Activated CD8-positive, alpha-beta T cell treated with anti-CD3 and anti-CD28 coated beads for 36 hours (primary cell): Measurements from ENCODE around the gene DCAKD. TPM values are rescaled to one million over a fixed set of nuclear protein-coding genes. Genes with fewer than 3 reads are reported as not detected.

Source experiments
- ATAC-seq: fragments of 200-7000 bp; cut with Tn5 transposase; one replicate; pipeline ENCODE4 v1.10.0; 2021; ENCODE audit warnings: mild to moderate bottlenecking, moderate library complexity
- CTCF ChIA-PET: fragments of 350-600 bp; sonication (Branson Sonifier 250); formaldehyde crosslinking; loops from one replicate; lab custom pipeline; 2021; ENCODE audit warnings: antibody characterized with exemption; lab: Charles Lee
- POLR2A ChIA-PET: fragments of 350-600 bp; sonication (Branson Sonifier 250); formaldehyde crosslinking; loops from one replicate; lab custom pipeline; 2021; ENCODE audit warnings: antibody characterized with exemption; lab: Charles Lee
- DNase-seq: peaks from one replicate; pipeline ENCODE4 v3.0.0-alpha.2; 2020
- H3K27ac Mint-ChIP-seq: one replicate; pipeline ENCODE4 v1.8.0; 2021; ENCODE audit warnings: mild to moderate bottlenecking, mixed read lengths
- H3K27me3 Mint-ChIP-seq: one replicate; pipeline ENCODE4 v1.8.0; 2021; ENCODE audit warnings: mixed read lengths
- H3K36me3 Mint-ChIP-seq: one replicate; pipeline ENCODE4 v1.8.0; 2021; ENCODE audit warnings: low read depth, mixed read lengths
- H3K4me1 Mint-ChIP-seq: one replicate; pipeline ENCODE4 v1.8.0; 2021; ENCODE audit warnings: low read depth, mixed read lengths
- H3K4me3 Mint-ChIP-seq: one replicate; pipeline ENCODE4 v1.8.0; 2021; ENCODE audit warnings: mild to moderate bottlenecking, moderate library complexity, mixed read lengths
- H3K9me3 Mint-ChIP-seq: one replicate; pipeline ENCODE4 v1.8.0; 2021; ENCODE audit warnings: mixed read lengths
- CTCF ChIP-seq: fragments of 200-600 bp; IDR thresholded peaks from one replicate; pipeline ENCODE4 v1.8.0; 2022; ENCODE audit warnings: antibody characterized with exemption, mild to moderate bottlenecking
- intact Hi-C: fragments of 100-400 bp; cut with micrococcal nuclease; formaldehyde crosslinking; loops from one replicate; pipeline ENCODE4 v1.10.0; 2022
- total RNA-seq, 2 experiments: library from RNA; stranded (reverse); gene quantifications; one replicate each; pipeline ENCODE4 v1.2.3, GENCODE V29; 2021

The DCAKD gene
- total RNA-seq, 2 experiments from 2014 or later: 34.3 to 35.8 TPM

- intact Hi-C loops: no loop called here
- ChIA-PET CTCF (interaction anchor here (0.8 kb wide), 1 partner anchor 24 kb away, joined by 3 read pairs; no protein-coding TSS in a partner anchor), POLR2A (no interaction called here)
- Mint-ChIP-seq H3K9me3 (peaks cover 6% of the 10 kb centered on the region), H3K4me1 (no peaks in the 10 kb centered on the region), H3K4me3 (no peak overlapping the region), H3K36me3 (no peaks in the 10 kb centered on the region), H3K27me3 (peaks cover 9% of the 10 kb centered on the region), H3K27ac (no peak overlapping the region)
- DNase-seq: no peak
- ATAC-seq: no peak
- no peak for TF ChIP-seq CTCF
Observed at GRCh38 chr17:44996304-44996703, 55.1 kb downstream of the DCAKD start.

GRCh38 chr17:44995436-44996001 lies 55.9 kb downstream of the DCAKD start:
- ChIA-PET CTCF (interaction anchor here (0.8 kb wide), 1 partner anchor 24 kb away, joined by 3 read pairs; no protein-coding TSS in a partner anchor), POLR2A (no interaction called here)
- DNase-seq (no peak), ATAC-seq (no peak)
- H3K27me3 Mint-ChIP-seq: peaks cover 9% of the 10 kb centered on the region
- peaks cover 6% of the 10 kb centered on the region for H3K9me3 Mint-ChIP-seq
- no peak overlapping the region for H3K27ac Mint-ChIP-seq
- intact Hi-C loops: no loop called here
- no peak overlapping the region for H3K4me3 Mint-ChIP-seq
- TF ChIP-seq CTCF: no peak
- no peaks in the 10 kb centered on the region for H3K4me1 Mint-ChIP-seq
- no peaks in the 10 kb centered on the region for H3K36me3 Mint-ChIP-seq

GRCh38 chr17:44992242-44992939 lies 59.0 kb downstream of the DCAKD start:
- Mint-ChIP-seq H3K4me3 (no peak overlapping the region), H3K36me3 (no peaks in the 10 kb centered on the region), H3K9me3 (no peaks in the 10 kb centered on the region), H3K4me1 (peaks cover 7% of the 10 kb centered on the region), H3K27ac (no peak overlapping the region), H3K27me3 (peaks cover 30% of the 10 kb centered on the region)
- ChIA-PET CTCF (interaction anchor here (0.9 to 2.3 kb wide), 2 partner anchors 29 to 98 kb away, joined by 3 to 11 read pairs; no protein-coding TSS in a partner anchor), POLR2A (no interaction called here)
- ATAC-seq: no peak
- DNase-seq: no peak
- no peak for TF ChIP-seq CTCF
- intact Hi-C loops: no loop called here

- H3K9me3 Mint-ChIP-seq: no peaks in the 10 kb centered on the region
- DNase-seq: no peak
Observed at GRCh38 chr17:44990994-44991393, 60.4 kb downstream of the DCAKD start.

More at GRCh38 chr17:44990994-44991393, 60.4 kb downstream of the DCAKD start:
- peaks cover 10% of the 10 kb centered on the region for H3K4me1 Mint-ChIP-seq
- CTCF ChIA-PET: interaction anchor here (0.7 to 4.1 kb wide), 4 partner anchors 10 to 110 kb away, joined by 3 to 21 read pairs (median 3); no protein-coding TSS in a partner anchor
- no peak for TF ChIP-seq CTCF
- ATAC-seq: no peak
- no peak overlapping the region for H3K27ac Mint-ChIP-seq
- POLR2A ChIA-PET: no interaction called here
- H3K4me3 Mint-ChIP-seq: no peak overlapping the region
- peaks cover 31% of the 10 kb centered on the region for H3K27me3 Mint-ChIP-seq
- H3K36me3 Mint-ChIP-seq: no peaks in the 10 kb centered on the region
- intact Hi-C loops: no loop called here
